Neuronal stem cell (in vitro differentiated cells): ENCODE measurements around the gene CXorf38.
"Not testable (repeated sequence)": the region's sequence is repeated elsewhere in the genome, so short reads cannot be mapped to it uniquely, and the experiment has no call there.

Experiments used
- DNase-seq: peaks from one replicate; pipeline ENCODE4 v3.0.0-alpha.2; 2013; ENCODE audit warnings: low spot score
- H2AFZ ChIP-seq: one replicate; pipeline ENCODE4 v1.6.1; 2013; ENCODE audit warnings: mild to moderate bottlenecking, low read length, inconsistent platforms
- H2AK5ac ChIP-seq: 2 replicates; pipeline ENCODE4 v1.6.1; 2013; ENCODE audit warnings: low read depth, mild to moderate bottlenecking, inconsistent platforms, low read length, moderate library complexity, mixed read lengths
- H2BK120ac ChIP-seq: 2 replicates; pipeline ENCODE4 v1.6.1; 2013; ENCODE audit warnings: low read depth, mild to moderate bottlenecking, inconsistent platforms, low read length, moderate library complexity, mixed read lengths
- H2BK12ac ChIP-seq: one replicate; pipeline ENCODE4 v1.6.1; 2013; ENCODE audit warnings: low read length, inconsistent platforms
- H2BK15ac ChIP-seq: 2 replicates; pipeline ENCODE4 v1.6.1; 2013; ENCODE audit warnings: mild to moderate bottlenecking, low read length, inconsistent platforms, mixed read lengths
- H2BK5ac ChIP-seq: one replicate; pipeline ENCODE4 v1.6.1; 2013; ENCODE audit warnings: inconsistent platforms, mild to moderate bottlenecking, low read length, moderate library complexity
- H3K14ac ChIP-seq: one replicate; pipeline ENCODE4 v1.6.1; 2013; ENCODE audit warnings: low read length, inconsistent platforms
- H3K18ac ChIP-seq: 2 replicates; pipeline ENCODE4 v1.6.1; 2013; ENCODE audit warnings: low read length, inconsistent platforms
- H3K23ac ChIP-seq: 2 replicates; pipeline ENCODE4 v1.6.1; 2013; ENCODE audit warnings: low read depth, mild to moderate bottlenecking, mixed read lengths, low read length, inconsistent platforms; ENCODE audit not compliant: poor library complexity
- H3K27ac ChIP-seq: replicated peaks from 3 replicates; pipeline ENCODE4 v1.5.1; 2013; ENCODE audit warnings: low read length, inconsistent platforms
- H3K27me3 ChIP-seq, 3 experiments: 2 replicates each; pipeline ENCODE4 v1.6.1; 2013; ENCODE audit warnings: low read length in 3 of 3, mild to moderate bottlenecking in 2 of 3, inconsistent platforms in 1 of 3, low read depth in 1 of 3, mixed read lengths in 1 of 3, moderate library complexity in 1 of 3; ENCODE audit not compliant: control insufficient read depth in 3 of 3, insufficient read depth in 3 of 3
- H3K36me3 ChIP-seq, 2 donors: replicated peaks in 1 of 2; 2 replicates each; pipeline ENCODE4 v1.6.1; 2013; ENCODE audit warnings: low read length in 2 of 2; ENCODE audit not compliant: control insufficient read depth in 2 of 2, insufficient read depth in 2 of 2
- H3K4ac ChIP-seq: 2 replicates; pipeline ENCODE4 v1.6.1; 2013; ENCODE audit warnings: inconsistent platforms, mild to moderate bottlenecking, low read length, moderate library complexity
- H3K4me1 ChIP-seq, 2 donors: 1 replicate in 1 of 2; 2 replicates in 1 of 2; pipeline ENCODE4 v1.6.1; 2013; ENCODE audit warnings: low read length in 2 of 2, low read depth in 1 of 2; ENCODE audit not compliant: control insufficient read depth in 2 of 2, insufficient read depth in 1 of 2
- H3K4me2 ChIP-seq: one replicate; pipeline ENCODE4 v1.6.1; 2013; ENCODE audit warnings: mild to moderate bottlenecking, low read length, inconsistent platforms; ENCODE audit not compliant: insufficient read depth, poor library complexity, severe bottlenecking
- H3K4me3 ChIP-seq, 2 donors: 2 replicates each; pipeline ENCODE4 v1.5.1; 2013; ENCODE audit warnings: low read length in 2 of 2, mild to moderate bottlenecking in 2 of 2, inconsistent platforms in 1 of 2, moderate library complexity in 1 of 2
- H3K79me1 ChIP-seq: one replicate; pipeline ENCODE4 v1.6.1; 2013; ENCODE audit warnings: low read depth, mild to moderate bottlenecking, inconsistent platforms, low read length, moderate library complexity
- H3K9ac ChIP-seq: one replicate; pipeline ENCODE4 v1.6.1; 2013; ENCODE audit warnings: mild to moderate bottlenecking, low read depth, low read length, inconsistent platforms; ENCODE audit not compliant: poor library complexity
- H3K9me3 ChIP-seq, 2 donors: replicated peaks in 1 of 2; 2 replicates each; pipeline versions ENCODE3 to v1.6.1; 2013; ENCODE audit warnings: low read length in 2 of 2, mild to moderate bottlenecking in 2 of 2, inconsistent platforms in 1 of 2, low read depth in 1 of 2, mixed read lengths in 1 of 2, moderate library complexity in 1 of 2; ENCODE audit not compliant: control insufficient read depth in 2 of 2, insufficient read depth in 1 of 2
- H4K8ac ChIP-seq: one replicate; pipeline ENCODE4 v1.6.1; 2013; ENCODE audit warnings: low read depth, mild to moderate bottlenecking, inconsistent platforms, low read length, moderate library complexity
- H4K91ac ChIP-seq: one replicate; pipeline ENCODE4 v1.6.1; 2013; ENCODE audit warnings: low read length, low read depth, mild to moderate bottlenecking, inconsistent platforms; ENCODE audit not compliant: poor library complexity
- WGBS, 2 donors: extraction: QIAGEN DNeasy Blood & Tissue Kit; methylation state at CpG; one replicate each; pipeline ENCODE4 v1.1.7; 2013; ENCODE audit warnings: missing lambda C conversion rate in 2 of 2, mixed read lengths in 1 of 2; ENCODE audit not compliant: insufficient read length in 2 of 2, insufficient replicate concordance in 1 of 2; ENCODE audit errors: extremely low coverage in 2 of 2; 5-methylcytosine and 5-hydroxymethylcytosine counted together

Gene CXorf38

DNA sequence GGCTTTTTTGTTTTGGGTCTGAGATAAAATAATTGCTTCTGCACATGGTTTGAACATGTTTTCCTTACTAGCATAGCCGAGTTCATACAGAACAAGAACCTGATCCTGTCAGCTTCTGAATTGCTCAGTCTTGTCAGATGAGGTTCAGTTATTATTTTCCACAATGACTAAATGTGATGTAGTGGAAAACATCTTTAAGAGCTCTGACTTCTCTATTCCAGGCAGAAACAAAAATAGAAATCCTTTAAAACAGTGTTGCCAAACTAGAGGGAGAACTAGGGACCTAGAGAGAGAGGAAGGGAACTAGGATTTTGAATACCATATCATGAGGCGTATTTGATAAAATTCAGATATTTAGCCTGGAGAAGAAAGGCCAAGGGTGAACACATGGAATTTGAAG is 64.5 kb downstream of the CXorf38 start:
- no peak overlapping the region for H2AFZ ChIP-seq
- H3K9ac ChIP-seq, result no peak overlapping the region
- H3K4me1 ChIP-seq, result peaks cover 3 to 7% of the 10 kb centered on the region in 2 donors
- H4K91ac ChIP-seq, result no peak overlapping the region
- no peak overlapping the region for H2BK12ac ChIP-seq
- no peak overlapping the region for H2BK120ac ChIP-seq
- peaks cover 3% of the 10 kb centered on the region for H3K79me1 ChIP-seq
- no peak overlapping the region for H3K27ac ChIP-seq
- no peak overlapping the region for H3K14ac ChIP-seq
- no peak overlapping the region for H3K4me3 ChIP-seq
- no peak overlapping the region for H3K4ac ChIP-seq
- H3K27me3 ChIP-seq, result no peaks in the 10 kb centered on the region
- H2BK15ac ChIP-seq, result no peak overlapping the region
- H4K8ac ChIP-seq, result no peak overlapping the region
- no peak overlapping the region for H3K4me2 ChIP-seq
- no peaks in the 10 kb centered on the region for H3K9me3 ChIP-seq
- no CpG with 5 or more reads among the region's 2 CpGs for WGBS, 2 donors
- no peak overlapping the region for H3K18ac ChIP-seq
- H2AK5ac ChIP-seq, result no peak overlapping the region
- DNase-seq, result no peak
- H3K36me3 ChIP-seq, result no peaks in the 10 kb centered on the region
- H2BK5ac ChIP-seq, result no peak overlapping the region
- H3K23ac ChIP-seq, result no peak overlapping the region

DNA sequence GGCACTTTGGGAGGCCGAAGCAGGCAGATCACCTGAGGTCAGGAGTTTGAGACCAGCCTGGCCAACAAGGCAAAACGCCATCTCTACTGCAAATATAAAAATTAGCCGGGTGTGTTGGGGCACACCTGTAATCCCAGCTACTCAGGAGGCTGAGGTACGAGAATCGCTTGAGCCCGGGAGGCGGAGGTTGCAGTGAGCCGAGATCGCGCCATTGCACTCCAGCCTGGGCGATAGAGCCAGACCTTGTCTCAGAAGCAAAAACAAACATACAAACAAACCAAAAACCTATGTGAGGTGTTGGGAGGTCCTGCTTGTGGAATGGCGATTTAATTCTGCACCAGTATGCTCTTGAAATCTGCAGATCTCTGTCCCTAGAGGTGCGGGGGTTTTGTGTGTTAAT is 65.2 kb downstream of the CXorf38 start:
- H3K27me3 ChIP-seq, H3K9ac ChIP-seq, H2BK12ac ChIP-seq, H3K4me3 ChIP-seq, H2BK15ac ChIP-seq, H3K14ac ChIP-seq, H4K91ac ChIP-seq, H3K18ac ChIP-seq, DNase-seq, H3K4me1 ChIP-seq, H3K79me1 ChIP-seq, H2BK5ac ChIP-seq, H3K4ac ChIP-seq, H3K36me3 ChIP-seq, H3K9me3 ChIP-seq, H3K4me2 ChIP-seq, H3K27ac ChIP-seq, H4K8ac ChIP-seq, H2BK120ac ChIP-seq, H2AK5ac ChIP-seq, H2AFZ ChIP-seq, H3K23ac ChIP-seq: not testable (repeated sequence)
- no CpG with 5 or more reads among the region's 13 CpGs for WGBS, 2 donors

DNA sequence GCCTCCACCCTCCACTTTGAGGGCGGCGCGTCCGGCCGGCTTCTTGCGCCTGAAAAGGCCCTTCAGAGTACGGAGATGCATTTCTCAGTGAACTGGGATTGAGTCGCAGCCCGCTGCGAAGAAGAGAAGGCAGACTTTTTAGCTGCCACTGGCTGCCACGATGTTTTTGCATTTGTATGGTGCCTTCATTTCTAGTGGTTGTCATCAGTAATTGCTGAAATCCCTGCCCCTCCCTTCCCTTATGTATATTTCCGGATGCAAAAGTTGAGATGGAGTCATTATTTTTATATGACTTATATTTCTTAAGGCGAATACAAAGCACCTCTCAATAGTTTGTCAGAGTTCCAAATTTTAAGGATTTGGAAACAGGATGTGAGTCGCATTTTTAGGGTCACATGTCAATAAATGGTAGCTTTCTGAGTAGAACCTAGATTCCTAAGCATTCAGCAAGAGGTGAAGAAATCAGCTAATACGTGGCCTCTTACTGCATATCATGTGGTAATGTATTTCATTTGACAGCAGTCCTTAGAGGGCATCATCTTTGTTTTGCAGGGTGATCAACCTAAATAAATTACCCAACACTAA is 65.9 kb downstream of the CXorf38 start:
- peaks cover 3 to 7% of the 10 kb centered on the region in 2 donors for H3K4me1 ChIP-seq
- DNase-seq, result no peak

DNA sequence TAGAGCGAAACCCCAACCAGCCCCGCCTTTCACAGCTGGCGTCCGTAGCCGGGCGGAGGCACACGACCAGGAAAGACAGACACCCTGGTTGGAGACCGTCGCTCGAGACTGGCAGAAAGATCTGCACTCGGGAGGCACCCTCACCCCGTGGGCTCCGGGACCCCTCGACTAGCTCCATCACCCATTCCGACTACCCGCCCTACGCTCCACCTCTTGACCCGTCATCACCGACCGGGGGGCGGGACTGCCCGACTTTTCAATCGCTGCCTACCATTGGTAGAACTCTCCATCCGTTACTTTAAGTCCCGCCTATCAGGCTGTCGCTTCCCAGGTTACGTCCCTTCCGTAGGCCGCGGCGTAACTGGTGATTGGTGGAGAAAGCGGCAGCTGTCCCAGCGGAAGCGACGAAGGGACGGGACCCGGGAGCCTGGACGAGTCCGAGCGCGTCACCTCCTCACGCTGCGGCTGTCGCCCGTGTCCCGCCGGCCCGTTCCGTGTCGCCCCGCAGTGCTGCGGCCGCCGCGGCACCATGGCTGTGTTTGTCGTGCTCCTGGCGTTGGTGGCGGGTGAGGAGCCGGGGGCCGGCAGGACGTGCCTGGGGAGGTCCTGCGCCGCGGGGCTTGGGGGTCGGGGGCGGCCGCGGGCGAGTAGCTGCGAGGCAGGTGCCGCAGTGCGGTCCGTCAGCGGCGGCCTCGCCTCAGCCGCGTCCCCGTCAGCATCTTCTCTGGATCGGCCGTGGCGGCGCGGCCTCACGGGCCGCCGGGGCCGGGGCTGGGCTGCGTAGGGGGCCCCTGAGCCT is 66.6 kb downstream of the CXorf38 start, which contains the start of gene ATP6AP2:
Gene ATP6AP2 (plus strand): TSS at position 434 of the 799 bp plus-strand sequence. CDS start 96 bp downstream, at position 530.
- Histone ChIP-seq H3K27ac (no peak within 1 kb of the TSS), H3K9me3 (no peaks in the 10 kb centered on the region)
- WGBS, 2 donors, result no CpG with 5 or more reads among the region's 89 CpGs

More for the DNA sequence above, 65.9 kb downstream of the CXorf38 start:
- Histone ChIP-seq H3K18ac (no peak overlapping the region), H2AK5ac (no peak overlapping the region), H3K4ac (no peak overlapping the region), H4K8ac (no peak overlapping the region), H2BK5ac (no peak overlapping the region), H3K79me1 (peaks cover 3% of the 10 kb centered on the region), H2BK15ac (no peak overlapping the region), H2AFZ (peak overlapping the region; percentile 88), H4K91ac (no peak overlapping the region), H3K27ac (no peak overlapping the region), H3K9ac (peak overlapping the region; percentile 90), H3K36me3 (no peaks in the 10 kb centered on the region), H3K4me3 (peak overlapping the region; percentile 75 to 96), H3K27me3 (no peaks in the 10 kb centered on the region), H2BK12ac (no peak overlapping the region), H3K9me3 (no peaks in the 10 kb centered on the region), H3K23ac (no peak overlapping the region), H2BK120ac (no peak overlapping the region), H3K14ac (peak overlapping the region; percentile 56), H3K4me2 (peak overlapping the region; percentile 45)
- WGBS, 2 donors, result no CpG with 5 or more reads among the region's 15 CpGs

More for the DNA sequence above, 66.6 kb downstream of the CXorf38 start, which contains the start of gene ATP6AP2:
- H2BK12ac ChIP-seq, result no peak within 1 kb of the TSS
- no peak within 1 kb of the TSS for H3K4ac ChIP-seq
- peak within 1 kb of the TSS; percentile 89 for H2AFZ ChIP-seq
- no peaks in the 10 kb centered on the region for H3K36me3 ChIP-seq
- H3K79me1 ChIP-seq, result peaks cover 3% of the 10 kb centered on the region
- no peaks in the 10 kb centered on the region for H3K27me3 ChIP-seq
- H4K8ac ChIP-seq, result no peak within 1 kb of the TSS
- H3K4me3 ChIP-seq, result peak within 1 kb of the TSS; percentile 75 to 97
- no peak within 1 kb of the TSS for H2BK15ac ChIP-seq
- no peak within 1 kb of the TSS for H2BK120ac ChIP-seq
- H3K14ac ChIP-seq, result peak within 1 kb of the TSS; percentile 56
- H2AK5ac ChIP-seq, result no peak within 1 kb of the TSS
- peak within 1 kb of the TSS; percentile 90 for H3K9ac ChIP-seq
- no peak within 1 kb of the TSS for H3K23ac ChIP-seq
- H2BK5ac ChIP-seq, result no peak within 1 kb of the TSS
- no peak within 1 kb of the TSS for H3K18ac ChIP-seq
- peaks cover 3 to 7% of the 10 kb centered on the region in 2 donors for H3K4me1 ChIP-seq
- no peak within 1 kb of the TSS for H4K91ac ChIP-seq
- peak within 1 kb of the TSS; percentile 45 for H3K4me2 ChIP-seq
- DNase-seq, result peak; percentile 88
